NOMO-1 treated with DMSO at 0.1 percent for 48 hours (cell line): ENCODE data around the gene TBCK.
"Not testable (repeated sequence)": the region's sequence is repeated elsewhere in the genome, so short reads cannot be mapped to it uniquely, and the experiment has no call there.

Experiments
- DNase-seq: peaks from one replicate; lab custom pipeline; 2025; ENCODE audit not compliant: unreplicated experiment; lab: John Stamatoyannopoulos, UW

TBCK gene

GRCh38 chr4:106132045-106132444 is 184.0 kb downstream of the TBCK start:
- DNase-seq, result no peak

GRCh38 chr4:106126062-106126461 is 189.9 kb downstream of the TBCK start:
- DNase-seq, result no peak

GRCh38 chr4:106119949-106120555 is 196.0 kb downstream of the TBCK start:
- not testable (repeated sequence) for DNase-seq

- no peak for DNase-seq
These were observed 200.0 kb downstream of the TBCK start for GRCh38 chr4:106116025-106116424.

GRCh38 chr4:106114270-106114669 is 201.7 kb downstream of the TBCK start:
- no peak for DNase-seq

GRCh38 chr4:106111778-106112469 is 204.1 kb downstream of the TBCK start:
- DNase-seq, result not testable (repeated sequence)

- no peak for DNase-seq
These were observed 206.1 kb downstream of the TBCK start for GRCh38 chr4:106109929-106110328.

GRCh38 chr4:106105697-106106096 is 210.3 kb downstream of the TBCK start:
- DNase-seq, result no peak

GRCh38 chr4:106104276-106104675 is 211.7 kb downstream of the TBCK start:
- DNase-seq, result no peak

GRCh38 chr4:106096454-106096853 is 219.6 kb downstream of the TBCK start:
- DNase-seq, result no peak

GRCh38 chr4:106095408-106095807 is 220.6 kb downstream of the TBCK start:
- DNase-seq, result no peak

- no peak for DNase-seq
These were observed 223.5 kb downstream of the TBCK start for GRCh38 chr4:106092361-106093040.

GRCh38 chr4:106090826-106091225 is 225.2 kb downstream of the TBCK start:
- DNase-seq, result no peak

- no peak for DNase-seq
These were observed 232.9 kb downstream of the TBCK start for GRCh38 chr4:106083065-106083464.

- no peak for DNase-seq
These were observed 235.6 kb downstream of the TBCK start for GRCh38 chr4:106080376-106080775.

- DNase-seq, result no peak
These were observed 236.4 kb downstream of the TBCK start for GRCh38 chr4:106079616-106080015.

- no peak for DNase-seq
These were observed 251.0 kb downstream of the TBCK start for GRCh38 chr4:106065018-106065417.

GRCh38 chr4:106063009-106063408 is 253.0 kb downstream of the TBCK start:
- DNase-seq, result no peak

GRCh38 chr4:106062452-106062875 is 253.5 kb downstream of the TBCK start:
- no peak for DNase-seq

GRCh38 chr4:106058921-106059320 is 257.1 kb downstream of the TBCK start:
- DNase-seq, result no peak

GRCh38 chr4:106056914-106057313 is 259.1 kb downstream of the TBCK start:
- DNase-seq, result no peak

- no peak for DNase-seq
These were observed 264.5 kb downstream of the TBCK start for GRCh38 chr4:106051514-106051913.
